ENCODE data around the gene EFNA5. TPM values are rescaled to one million over a fixed set of nuclear protein-coding genes. Genes with fewer than 3 reads are reported as not detected.

EFNA5 gene
- polyA plus RNA-seq, 10 donors: 3.0 to 18.5 (median 4.8) TPM

DNA sequence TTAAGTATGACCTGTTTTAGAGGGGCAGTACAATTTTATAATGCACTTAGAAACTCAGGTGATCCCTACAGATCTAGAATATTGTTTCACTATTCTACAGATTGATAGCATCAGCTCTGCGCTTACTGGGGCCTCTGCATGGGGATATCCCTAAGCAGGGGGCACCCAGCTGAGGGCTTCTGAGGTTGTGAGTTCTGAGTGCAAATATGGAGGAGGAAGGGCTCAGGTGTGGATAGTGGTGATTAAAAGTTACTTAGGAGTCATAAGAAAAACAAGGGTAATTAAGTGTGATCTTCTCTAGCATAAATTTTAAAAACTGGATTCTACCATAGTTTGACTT lies 274.4 kb downstream of the EFNA5 start:
- no peak for DNase-seq

DNA sequence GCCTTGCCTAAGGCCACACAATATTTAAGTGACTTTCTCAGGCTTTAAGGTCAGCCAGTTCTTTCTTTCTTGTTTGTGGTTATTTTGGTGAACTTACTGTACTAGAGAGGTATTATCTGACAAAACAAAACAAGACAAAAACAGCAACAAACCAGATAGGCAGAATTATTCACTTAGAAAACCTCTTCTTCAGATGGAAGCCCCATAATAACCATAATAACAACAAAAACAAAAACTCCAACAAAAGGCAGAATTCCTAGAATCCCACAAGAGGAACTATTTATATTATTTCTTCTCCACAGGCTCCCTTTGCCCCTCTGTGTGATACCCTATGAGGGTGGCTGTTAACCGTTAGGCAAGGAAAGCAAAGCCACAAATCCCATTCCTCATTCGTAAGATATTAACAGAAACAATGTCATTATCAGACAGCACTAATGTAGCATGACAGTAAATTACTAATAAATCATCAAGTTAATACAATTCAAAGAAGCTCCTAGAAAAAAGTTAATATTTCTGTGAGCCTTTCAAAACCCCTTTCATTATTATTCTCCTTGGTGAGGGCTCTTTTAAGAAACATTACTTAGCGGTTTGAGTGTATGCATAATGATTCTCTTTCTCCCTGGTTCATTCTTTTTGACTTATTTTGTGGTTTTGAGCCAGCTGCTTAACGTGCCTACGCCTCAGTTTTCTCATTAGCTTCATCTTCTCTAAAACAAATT lies 274.9 kb downstream of the EFNA5 start:
- DNase-seq: no peak

DNA sequence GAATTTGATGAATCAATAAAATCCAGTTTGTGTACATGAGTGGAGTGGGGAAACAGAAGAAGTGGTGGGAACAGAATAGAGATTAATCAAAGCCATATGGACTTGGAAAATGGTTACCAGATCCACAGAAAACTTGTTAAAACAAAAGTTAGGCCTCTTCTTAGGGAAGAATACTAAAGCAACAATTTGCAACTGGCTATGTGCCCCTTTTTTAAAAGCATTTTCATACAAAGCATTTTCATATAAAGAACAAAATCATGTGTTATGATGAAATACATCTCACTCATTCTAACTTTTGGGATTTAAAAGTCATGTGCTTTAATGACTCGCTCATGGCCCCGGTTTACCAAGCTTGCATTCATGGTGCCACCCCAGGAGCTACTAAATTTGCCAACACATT lies 276.9 kb downstream of the EFNA5 start:
- DNase-seq: peak in 1 of 3 donors; percentile 50

DNA sequence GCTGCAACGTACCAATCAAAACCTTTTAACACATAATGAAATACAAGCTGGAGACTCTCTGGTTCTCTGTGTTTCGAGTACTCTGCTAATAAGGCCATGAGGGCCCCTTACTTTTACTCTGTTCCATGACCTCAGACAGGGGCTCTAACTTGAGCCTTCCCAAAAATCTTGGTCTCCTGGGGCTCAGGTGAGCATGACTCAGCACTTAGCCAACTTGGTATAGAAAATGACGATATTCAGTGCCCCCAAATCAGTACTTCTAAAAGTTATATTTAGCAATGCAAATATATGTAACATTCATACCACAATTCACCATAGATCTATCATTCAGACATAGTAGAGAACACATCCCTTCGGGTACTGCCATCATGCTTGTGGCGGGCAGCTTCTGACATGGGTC lies 278.9 kb downstream of the EFNA5 start:
- no peak for DNase-seq

DNA sequence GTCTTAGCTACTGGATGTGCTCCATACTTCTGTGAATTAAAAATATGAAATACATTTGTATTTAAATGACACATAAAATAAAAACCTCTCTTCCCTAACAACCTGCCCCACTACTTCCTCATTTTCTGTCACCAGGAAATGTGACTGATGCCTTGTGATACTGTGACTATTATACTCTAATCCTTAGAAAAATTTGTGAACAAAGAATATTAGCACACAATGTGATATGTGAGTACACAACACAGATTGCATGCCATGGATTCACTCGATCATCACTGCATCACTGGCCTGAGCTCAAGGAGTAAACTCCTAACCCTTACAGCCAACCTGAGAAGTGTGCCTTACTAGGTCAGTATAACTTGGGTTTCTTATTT lies 281.0 kb downstream of the EFNA5 start:
- no peak for DNase-seq

DNA sequence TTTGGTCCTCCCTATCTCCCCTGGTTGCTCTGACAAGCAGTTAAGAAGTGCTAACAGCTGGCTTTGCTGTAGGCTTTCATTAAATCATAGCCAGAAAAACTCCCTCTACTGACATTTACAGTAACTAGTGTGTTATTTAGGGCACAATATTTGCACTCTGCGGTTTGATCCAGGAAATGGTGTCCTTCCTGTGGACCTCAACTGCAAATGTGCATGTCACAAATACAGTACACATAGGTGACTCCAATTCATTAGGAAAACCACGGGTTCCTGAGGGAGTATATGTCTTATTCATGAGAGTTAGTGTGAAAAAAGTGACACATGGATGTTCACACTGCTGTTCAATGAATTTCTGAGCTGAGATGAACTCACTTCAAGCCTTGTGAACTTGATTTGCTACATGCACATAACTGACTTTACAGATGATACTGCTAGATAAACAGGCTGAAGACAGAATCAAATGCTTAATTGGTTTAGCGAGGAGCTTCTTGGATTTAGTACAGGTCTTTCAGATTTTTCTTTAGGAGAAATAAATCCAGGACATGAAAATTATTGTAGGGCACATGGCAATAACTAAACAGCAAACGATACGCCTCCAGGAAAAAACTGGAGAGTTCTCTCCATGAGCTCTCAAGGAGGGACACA lies 281.5 kb downstream of the EFNA5 start:
- peak; percentile 56 to 73 (median 71) for DNase-seq

DNA sequence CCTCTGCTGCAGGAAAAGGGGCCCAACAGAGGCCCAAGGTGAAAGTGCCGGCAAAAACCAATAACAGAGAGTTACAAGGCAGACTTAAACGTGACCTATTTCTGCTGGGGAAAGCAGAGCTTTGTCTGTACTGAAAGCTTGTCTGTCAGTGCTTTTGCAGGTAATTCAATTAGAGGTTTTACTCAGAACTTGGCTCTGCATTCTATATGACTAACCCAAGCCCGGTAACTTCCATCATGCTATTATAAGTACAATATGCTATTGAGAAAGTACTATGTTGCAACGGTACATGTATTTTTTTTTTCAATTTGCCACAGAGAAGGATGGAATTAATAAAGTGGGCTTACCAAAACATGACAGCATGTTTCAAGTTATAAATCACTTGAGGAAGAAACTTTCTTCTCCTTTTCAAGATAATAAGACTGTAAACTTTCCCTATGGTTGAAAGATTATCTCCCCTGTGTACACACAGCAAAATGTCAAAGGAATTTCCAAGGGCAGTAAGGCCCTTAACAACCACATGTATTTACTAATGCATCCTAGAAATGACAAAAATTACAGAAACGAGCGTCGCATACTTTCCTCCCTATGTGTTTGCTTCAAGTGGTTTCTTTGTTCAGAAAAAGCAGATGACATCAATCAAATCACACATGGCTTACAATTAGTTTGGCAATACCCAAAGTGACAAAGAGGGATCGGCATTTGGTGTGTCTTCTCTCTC lies 282.4 kb downstream of the EFNA5 start:
- peak in 2 of 3 donors; percentile 53 to 85 for DNase-seq

DNA sequence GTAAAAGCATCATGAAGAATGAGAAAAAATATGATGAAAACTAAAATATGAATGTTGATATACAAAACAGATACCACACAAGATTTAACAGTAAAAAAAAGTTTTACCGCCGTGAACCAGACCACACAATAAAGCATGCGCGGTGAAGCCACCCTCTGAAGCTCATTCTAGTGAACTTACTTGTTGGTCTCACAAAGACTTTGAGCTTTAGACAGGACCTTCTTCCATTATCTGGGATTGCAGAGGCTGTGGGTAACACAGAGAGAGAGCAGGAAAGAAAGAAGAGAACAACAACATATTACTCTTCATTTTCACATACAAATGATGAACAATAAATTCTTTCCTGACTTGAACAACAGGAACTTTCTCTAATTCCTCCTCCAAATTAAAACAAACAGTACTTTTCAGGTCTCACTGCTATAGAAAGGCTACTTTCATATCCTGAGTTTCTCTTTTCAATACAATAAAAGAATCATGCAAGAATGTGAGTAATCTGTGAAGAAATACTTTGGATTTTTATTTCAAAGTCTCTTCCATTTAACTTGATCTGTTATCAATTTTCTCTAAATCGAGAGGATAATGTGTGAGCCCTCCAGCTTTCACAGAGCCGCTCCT lies 283.1 kb downstream of the EFNA5 start:
- no peak for DNase-seq

DNA sequence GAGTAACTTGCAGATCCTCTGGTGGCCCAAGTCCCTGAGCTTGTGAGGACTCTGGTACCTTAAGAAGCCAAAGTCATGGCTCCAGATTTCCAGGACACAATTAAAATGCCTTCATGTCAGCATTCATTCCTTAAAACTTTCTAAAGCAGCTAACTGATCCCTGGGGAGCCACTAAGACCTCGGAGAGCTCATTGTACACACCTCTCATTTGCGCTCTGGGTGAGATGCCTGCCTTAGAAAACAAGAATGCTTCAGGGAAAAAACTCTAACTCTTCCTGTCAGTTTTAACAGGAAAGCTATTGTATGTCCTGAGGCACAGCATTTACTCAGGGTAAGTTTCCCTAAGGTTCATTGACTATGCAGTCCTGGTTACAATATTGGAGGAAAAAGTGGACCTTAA lies 285.0 kb downstream of the EFNA5 start:
- no peak for DNase-seq

DNA sequence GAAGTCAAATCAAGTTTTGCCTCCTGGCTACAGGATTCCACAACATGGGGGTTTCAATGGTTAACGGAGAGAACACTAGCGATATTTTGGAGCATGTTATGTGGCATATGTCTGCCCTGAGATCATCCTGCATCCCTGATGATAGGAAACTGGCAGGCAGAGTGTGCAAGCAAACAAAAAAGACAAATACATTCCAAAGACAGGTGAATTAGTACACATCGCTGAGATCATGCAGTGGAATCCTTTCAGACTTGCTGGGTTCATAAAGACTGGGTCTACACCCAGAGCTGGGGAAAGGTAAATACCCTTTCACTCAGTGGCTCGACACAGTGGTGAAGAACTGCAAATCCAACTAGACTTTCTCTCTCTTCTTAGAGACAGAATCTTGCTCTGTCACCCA lies 286.5 kb downstream of the EFNA5 start:
- no peak for DNase-seq

DNA sequence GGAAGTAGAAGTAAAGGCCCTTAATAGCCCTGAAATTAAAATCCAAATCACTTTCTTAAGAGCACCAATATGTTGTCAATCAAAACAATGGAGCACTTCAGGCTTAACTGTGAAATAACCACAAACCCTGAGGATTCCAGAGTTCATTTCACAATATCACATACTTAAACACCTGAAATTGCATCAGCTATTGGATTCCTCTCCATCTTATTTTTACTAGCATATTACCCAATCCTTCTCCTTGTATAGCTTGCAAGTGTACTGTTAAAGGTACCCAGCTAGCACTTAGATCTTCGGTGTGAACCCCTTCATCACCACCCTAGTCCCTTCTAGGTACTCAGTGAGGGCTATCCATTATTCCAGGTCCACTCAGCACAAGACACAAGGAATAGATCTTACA lies 287.3 kb downstream of the EFNA5 start:
- no peak for DNase-seq

DNA sequence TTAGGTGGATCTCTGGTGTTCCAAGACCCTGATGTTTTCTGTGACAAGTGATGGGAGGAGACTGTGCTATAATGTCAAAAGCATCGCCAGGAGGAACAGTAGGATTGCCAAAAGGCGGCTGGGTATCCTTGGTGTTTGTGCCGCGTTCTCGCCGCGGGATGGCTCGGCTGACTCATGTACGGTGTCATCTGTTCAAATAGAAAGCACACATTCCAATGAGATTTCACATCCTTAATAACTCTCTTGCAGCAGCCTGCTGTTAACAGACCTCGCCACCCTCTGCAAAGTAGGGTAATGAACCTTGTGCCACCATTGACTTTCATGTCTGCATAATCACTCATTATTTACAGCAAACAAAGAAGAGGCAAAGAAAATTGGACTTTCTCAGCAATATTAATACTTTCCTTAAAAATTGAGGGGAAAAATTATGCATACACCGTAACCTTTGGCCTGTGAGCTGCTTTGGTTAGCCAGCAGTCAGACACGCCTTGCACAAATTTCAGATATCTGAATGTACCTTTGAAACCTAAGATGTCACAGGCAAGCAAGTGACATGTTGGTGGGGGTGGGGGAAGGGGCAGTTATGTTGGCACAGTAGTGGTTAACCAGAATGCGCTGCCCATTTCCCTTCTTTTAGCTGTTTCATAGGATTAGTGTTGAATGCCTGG lies 289.4 kb downstream of the EFNA5 start:
- DNase-seq: peak in 2 of 3 donors; percentile 29 to 51

DNA sequence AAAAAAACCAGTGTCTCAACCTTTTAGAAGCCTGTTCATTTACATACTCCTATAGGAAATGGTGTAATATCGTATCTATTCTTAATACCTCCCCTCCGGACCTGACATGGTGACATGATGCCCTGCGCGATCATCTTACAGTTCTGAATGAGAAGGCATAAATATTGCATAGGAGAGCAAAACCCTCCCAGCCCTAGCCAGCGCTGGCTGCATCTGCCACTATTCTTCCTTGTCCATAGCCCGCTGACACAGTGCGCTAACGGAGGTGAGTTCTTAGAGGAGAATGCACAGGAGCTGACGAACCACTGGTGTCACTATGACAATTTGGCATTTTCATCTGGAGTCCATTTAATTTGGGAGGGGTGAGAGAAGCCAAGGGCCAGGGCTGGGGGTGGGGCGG lies 290.1 kb downstream of the EFNA5 start:
- no peak for DNase-seq

DNA sequence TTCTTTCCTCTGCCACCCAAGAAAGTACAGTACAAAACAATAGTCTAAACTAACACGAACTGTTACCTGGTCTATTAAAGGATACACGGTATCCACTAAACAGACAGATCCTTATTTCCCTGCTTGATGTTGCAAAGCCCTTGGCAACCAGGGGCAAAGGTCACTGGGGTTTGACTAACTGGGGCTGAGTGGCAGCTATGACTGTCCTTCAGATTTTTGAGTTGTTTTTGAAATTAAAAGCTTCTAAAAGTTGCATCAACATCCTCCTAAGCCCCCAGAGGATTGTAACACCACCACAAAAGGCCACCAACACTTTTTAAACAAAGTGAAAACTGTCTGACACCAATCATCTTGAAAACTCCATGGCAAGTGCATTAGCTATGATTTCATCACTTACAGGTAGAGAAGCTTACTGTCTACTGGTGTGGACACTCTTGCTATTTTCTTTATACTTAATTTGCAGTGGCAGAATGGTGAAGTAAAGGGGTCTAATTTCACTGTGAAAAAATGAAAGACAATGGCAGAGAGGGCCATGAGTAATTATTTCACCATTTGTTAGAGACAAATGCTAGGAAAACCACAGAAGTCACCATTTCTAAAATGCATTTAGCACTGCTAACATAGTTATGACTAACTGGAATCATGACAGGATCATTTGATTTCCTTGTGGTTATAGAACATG lies 292.4 kb downstream of the EFNA5 start:
- DNase-seq: no peak

DNA sequence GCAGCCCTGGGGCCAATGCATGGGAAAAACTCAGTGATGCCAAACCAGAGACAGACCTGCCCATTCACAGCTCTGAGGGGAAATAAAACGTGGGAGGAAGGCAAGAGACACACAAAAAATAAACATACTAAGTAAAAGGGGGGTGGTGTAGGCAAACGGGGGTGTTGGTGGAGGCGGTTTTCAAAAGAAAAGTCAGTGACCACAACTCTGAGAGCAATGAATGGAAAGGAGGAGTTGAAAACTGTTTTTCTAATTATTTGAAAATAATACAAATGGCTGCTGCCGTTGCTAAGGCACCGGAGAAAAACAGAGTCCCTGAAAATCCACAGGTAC lies 293.5 kb downstream of the EFNA5 start:
- DNase-seq: no peak

DNA sequence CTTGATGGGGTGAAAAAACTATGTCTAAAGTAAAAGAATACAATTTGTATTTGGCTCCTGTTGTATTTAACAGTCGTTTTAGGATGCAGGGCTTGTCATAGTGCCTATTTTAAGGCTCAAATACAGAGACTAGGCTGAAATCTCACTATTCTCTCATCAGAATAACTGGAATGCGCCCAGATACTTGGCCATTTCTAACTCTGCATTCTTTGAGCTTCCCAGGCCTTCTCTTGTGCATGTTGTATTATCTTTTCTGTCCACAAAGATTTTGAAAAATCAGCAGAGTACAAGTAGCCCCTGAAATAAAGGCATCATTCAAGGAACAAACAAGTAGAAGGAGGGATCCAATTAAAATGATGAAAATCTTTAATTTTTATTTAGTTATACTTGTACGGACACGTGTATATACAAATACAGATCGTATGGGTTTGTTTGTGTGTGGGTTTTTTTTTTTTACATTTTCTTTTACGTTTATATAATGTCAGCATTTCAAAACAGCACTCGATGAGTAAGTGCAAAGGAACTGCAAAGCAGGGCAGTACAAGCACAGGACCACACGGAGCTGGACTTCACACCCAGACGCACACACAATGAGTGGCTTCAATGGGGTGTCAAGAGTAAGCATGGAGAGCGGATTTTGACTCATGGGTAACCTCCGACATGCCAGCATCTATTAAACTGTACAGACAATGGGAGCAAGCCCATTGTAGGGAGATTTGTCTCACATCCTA lies 294.0 kb downstream of the EFNA5 start:
- DNase-seq: no peak

DNA sequence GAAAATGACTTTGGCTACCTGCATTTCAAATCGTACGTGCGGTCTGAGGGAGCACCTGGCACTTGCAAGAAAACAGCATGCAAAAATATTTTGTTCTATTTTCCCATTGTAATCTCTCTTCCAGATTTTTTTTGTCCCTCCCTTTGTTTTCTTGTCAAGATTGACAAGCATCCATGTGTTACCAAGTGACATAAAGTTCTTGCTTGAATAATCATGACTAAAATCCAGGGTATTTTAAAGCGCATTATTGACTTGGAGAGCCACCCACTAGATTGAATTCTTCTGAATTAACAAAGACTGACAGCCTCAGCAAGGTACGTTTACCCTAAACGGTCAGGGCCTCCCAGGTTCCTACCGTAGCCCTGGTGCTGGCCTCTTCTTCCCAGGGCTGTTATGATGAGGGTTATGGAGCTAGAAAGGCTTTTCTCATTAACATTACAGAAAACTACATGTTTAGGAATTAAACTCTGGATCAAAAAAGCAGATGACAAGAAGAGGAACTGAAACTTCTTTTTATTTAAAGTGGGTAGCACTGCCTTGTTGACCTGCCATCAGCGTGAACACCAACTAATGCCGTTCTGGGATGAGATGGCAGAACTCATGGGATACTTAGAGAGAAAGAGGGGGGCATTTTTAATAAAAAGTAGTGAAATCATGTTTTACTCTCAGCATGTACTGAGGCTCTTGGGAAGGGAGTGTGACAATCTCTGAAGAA lies 297.0 kb downstream of the EFNA5 start:
- DNase-seq: no peak

DNA sequence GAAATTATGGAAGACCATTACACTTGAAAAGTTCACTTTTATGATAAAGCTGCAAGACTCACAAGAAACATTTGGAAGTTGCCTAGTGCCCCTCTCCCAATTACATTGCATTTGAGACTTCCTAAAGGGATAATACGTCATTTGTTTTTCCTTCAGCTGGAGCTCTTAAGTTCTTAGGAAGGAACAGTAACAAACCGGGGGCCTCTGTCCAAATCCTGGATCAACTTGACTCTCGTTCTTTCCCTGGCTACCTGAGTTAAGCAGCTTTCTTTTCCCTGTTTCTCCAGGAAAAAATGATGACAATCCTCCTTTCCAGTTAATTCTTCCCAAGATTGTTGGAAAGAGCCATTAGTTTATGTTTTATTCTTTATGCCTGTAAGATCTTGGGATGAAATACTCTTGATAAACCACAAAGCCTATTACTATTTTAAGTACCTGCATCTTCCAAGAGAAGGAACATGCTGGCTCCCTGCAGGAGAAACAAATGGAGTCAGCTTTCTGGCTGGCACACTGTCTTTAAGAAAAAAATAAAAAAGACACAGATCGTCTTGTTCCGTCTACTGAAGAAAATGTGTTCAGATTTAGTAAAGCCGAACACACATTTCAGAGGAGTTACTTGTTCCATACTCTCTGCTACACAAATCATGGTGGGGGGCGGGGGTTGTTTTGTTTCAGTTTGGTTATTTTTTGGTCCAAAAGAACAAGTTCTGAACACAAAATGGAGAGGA lies 297.9 kb downstream of the EFNA5 start:
- DNase-seq: peak in 2 of 3 donors; percentile 41 to 60

DNA sequence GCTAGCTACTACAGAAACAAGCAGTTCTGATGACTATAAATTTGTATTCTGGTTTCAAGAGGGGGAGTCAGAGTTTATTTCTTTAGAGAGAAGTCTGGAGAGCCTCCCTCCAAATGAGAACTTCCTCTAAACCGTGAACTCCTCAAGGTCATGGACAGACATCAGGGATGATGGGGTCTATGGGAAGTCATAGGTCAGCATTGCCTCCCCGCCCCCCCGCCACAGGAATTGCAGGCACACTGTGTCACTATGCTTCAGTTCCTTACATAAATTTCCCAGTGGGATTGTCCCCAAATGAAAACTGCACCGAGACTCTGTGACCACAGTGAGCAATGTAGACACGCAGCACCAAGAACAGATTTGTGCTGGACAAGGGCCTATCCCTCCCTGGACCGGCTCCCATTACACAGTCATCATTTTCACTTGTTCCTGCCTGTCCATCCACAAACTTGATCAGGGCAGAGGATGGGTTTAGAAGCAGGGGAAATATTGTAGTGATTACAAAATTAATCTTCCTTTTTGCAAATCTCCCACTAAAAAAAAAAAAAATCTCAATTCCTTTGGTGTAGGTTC lies 300.3 kb downstream of the EFNA5 start:
- no peak for DNase-seq
